Activated CD8-positive, alpha-beta T cell treated with anti-CD3 and anti-CD28 coated beads for 36 hours (primary cell): ENCODE measurements around the gene PTP4A1. TPM values are rescaled to one million over a fixed set of nuclear protein-coding genes. Genes with fewer than 3 reads are reported as not detected.
A peak's percentile ranks its signal among the peaks of the same experiment; 100 is the strongest.

Source experiments
- ATAC-seq: fragments of 200-7000 bp; cut with Tn5 transposase; one replicate; pipeline ENCODE4 v1.10.0; 2021; ENCODE audit warnings: mild to moderate bottlenecking, moderate library complexity
- CTCF ChIA-PET: fragments of 350-600 bp; sonication (Branson Sonifier 250); formaldehyde crosslinking; loops from one replicate; lab custom pipeline; 2021; ENCODE audit warnings: antibody characterized with exemption; lab: Charles Lee
- POLR2A ChIA-PET: fragments of 350-600 bp; sonication (Branson Sonifier 250); formaldehyde crosslinking; loops from one replicate; lab custom pipeline; 2021; ENCODE audit warnings: antibody characterized with exemption; lab: Charles Lee
- DNase-seq: peaks from one replicate; pipeline ENCODE4 v3.0.0-alpha.2; 2020
- H3K27ac Mint-ChIP-seq: one replicate; pipeline ENCODE4 v1.8.0; 2021; ENCODE audit warnings: mild to moderate bottlenecking, mixed read lengths
- H3K27me3 Mint-ChIP-seq: one replicate; pipeline ENCODE4 v1.8.0; 2021; ENCODE audit warnings: mixed read lengths
- H3K36me3 Mint-ChIP-seq: one replicate; pipeline ENCODE4 v1.8.0; 2021; ENCODE audit warnings: low read depth, mixed read lengths
- H3K4me1 Mint-ChIP-seq: one replicate; pipeline ENCODE4 v1.8.0; 2021; ENCODE audit warnings: low read depth, mixed read lengths
- H3K4me3 Mint-ChIP-seq: one replicate; pipeline ENCODE4 v1.8.0; 2021; ENCODE audit warnings: mild to moderate bottlenecking, moderate library complexity, mixed read lengths
- H3K9me3 Mint-ChIP-seq: one replicate; pipeline ENCODE4 v1.8.0; 2021; ENCODE audit warnings: mixed read lengths
- intact Hi-C: fragments of 100-400 bp; cut with micrococcal nuclease; formaldehyde crosslinking; loops from one replicate; pipeline ENCODE4 v1.10.0; 2022
- total RNA-seq, 2 experiments: library from RNA; stranded (reverse); gene quantifications; one replicate each; pipeline ENCODE4 v1.2.3, GENCODE V29; 2021
- TF ChIP-seq, protein P1 (sequence below): fragments of 200-600 bp; IDR thresholded peaks from one replicate; pipeline ENCODE4 v1.8.0; 2022; ENCODE audit warnings: antibody characterized with exemption, mild to moderate bottlenecking

PTP4A1 gene
- total RNA-seq, 2 experiments from 2014 or later: 52.6 to 54.7 TPM

DNA sequence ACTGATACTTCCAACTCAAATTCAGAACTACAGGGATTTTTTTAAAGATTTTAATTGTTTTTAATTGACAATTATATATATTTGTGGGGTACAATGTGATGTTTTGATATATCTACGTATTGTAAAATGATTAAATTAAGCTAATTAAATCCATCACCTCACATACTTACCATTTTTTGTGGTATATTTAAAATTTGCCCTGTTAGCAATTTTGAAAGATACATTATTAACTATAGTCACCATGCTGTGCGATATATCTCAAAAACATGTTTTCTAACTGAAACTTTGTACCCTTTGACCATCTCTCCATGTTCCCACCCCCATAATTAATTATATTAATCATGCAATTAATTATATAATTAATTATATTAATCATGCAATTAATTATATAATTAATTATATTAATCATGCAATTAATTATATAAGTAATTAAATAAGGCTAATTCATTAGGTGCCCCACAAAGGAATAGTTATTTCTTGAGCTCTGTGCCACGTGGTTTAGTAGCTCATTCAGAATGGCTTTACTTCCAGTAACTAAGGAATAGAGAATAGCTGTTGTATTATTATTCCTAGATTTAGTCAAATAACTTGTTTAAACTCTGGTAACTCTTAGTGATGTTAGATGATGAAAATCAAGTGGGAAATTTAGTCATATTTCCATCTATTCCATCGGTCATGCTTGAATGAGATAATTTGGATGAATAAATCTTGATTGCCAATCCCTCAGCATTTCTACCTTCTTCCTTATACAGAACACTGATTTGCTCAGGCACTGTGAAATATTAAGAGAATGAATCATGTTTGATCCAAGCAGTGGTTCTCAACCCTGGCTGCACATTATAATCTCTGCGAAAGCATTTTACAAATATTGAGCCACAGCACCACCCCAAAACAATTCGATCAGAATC lies 25.1 kb downstream of the PTP4A1 start:
- TF ChIP-seq, protein P1, sequence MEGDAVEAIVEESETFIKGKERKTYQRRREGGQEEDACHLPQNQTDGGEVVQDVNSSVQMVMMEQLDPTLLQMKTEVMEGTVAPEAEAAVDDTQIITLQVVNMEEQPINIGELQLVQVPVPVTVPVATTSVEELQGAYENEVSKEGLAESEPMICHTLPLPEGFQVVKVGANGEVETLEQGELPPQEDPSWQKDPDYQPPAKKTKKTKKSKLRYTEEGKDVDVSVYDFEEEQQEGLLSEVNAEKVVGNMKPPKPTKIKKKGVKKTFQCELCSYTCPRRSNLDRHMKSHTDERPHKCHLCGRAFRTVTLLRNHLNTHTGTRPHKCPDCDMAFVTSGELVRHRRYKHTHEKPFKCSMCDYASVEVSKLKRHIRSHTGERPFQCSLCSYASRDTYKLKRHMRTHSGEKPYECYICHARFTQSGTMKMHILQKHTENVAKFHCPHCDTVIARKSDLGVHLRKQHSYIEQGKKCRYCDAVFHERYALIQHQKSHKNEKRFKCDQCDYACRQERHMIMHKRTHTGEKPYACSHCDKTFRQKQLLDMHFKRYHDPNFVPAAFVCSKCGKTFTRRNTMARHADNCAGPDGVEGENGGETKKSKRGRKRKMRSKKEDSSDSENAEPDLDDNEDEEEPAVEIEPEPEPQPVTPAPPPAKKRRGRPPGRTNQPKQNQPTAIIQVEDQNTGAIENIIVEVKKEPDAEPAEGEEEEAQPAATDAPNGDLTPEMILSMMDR: no peak
- CTCF ChIA-PET: interaction anchor here (0.7 to 6.0 kb wide), 21 partner anchors 9 to 245 kb away, joined by 3 to 136 read pairs (median 9); no protein-coding TSS in a partner anchor
- intact Hi-C loops: loop anchor here (1.0 kb wide), 1 partner anchor 167 kb away; no protein-coding TSS in a partner anchor
- no peak for ATAC-seq
- DNase-seq: no peak
- POLR2A ChIA-PET: interaction anchor here (0.5 kb wide), 1 partner anchor 1912 kb away, joined by 3 read pairs; no protein-coding TSS in a partner anchor
- peak overlapping the region; percentile 73 for H3K4me3 Mint-ChIP-seq
- no peaks in the 10 kb centered on the region for H3K9me3 Mint-ChIP-seq
- no peaks in the 10 kb centered on the region for H3K36me3 Mint-ChIP-seq
- no peaks in the 10 kb centered on the region for H3K4me1 Mint-ChIP-seq
- peaks cover 7% of the 10 kb centered on the region for H3K27me3 Mint-ChIP-seq
- no peak overlapping the region for H3K27ac Mint-ChIP-seq

DNA sequence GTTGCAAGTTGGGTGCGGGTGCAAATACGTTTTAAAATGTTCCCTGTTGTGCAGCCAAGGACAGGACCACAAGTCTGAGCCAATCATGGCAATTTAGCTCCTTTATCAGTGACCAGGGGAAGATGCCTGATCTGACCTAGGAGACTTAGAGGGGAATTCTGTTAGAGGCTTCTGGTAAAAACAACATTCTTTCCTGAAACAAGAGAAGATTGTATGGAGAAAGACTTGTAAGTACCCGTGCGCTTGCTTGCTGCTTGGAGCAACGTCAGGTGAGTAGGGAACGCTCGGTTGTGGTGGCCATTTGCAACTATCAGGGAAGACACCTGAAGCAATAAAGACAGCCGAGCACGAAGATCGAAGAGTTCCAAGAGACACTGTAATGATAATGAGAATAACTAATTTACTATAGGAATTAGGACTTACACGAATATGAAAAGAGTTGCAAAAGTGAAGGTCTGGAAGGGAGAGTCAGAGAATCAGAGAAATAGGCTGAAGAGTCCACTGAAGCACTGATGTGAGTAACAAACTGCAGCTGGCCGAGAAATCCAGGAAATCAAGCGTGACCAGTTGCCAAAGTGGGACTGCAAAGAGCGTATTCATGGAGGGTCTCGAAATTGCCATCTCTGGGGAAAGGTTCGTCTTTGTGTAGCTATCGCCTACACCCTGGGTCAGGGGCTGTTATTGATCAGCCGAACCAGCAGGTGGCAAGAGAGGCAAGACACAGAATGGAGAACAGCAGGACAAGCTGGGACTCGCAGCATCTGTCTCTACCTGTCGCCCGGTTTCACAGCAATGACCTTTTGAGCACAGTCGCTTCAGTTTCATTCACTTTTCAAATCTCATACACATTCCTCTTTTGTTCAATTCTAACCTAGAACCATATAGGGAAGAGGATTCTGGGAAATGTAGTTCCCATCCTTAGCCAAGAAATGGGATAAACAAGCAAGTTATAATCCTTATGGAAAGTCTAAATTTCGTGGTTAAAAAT lies 26.1 kb downstream of the PTP4A1 start:
- H3K4me3 Mint-ChIP-seq: peak overlapping the region; percentile 73
- H3K36me3 Mint-ChIP-seq: no peaks in the 10 kb centered on the region
- POLR2A ChIA-PET: no interaction called here
- intact Hi-C loops: loop anchor here (1.0 kb wide), 1 partner anchor 166 kb away; no protein-coding TSS in a partner anchor
- no peaks in the 10 kb centered on the region for H3K9me3 Mint-ChIP-seq
- ATAC-seq (peak; percentile 100), DNase-seq (peak; percentile 83)
- TF ChIP-seq, protein P1: peak; percentile 92
- no peak overlapping the region for H3K27ac Mint-ChIP-seq
- H3K27me3 Mint-ChIP-seq: peaks cover 7% of the 10 kb centered on the region
- H3K4me1 Mint-ChIP-seq: no peaks in the 10 kb centered on the region
- CTCF ChIA-PET: interaction anchor here (0.6 to 6.0 kb wide), 52 partner anchors 8 to 246 kb away, joined by 3 to 136 read pairs (median 5); partner anchors contain the start of gene PHF3

DNA sequence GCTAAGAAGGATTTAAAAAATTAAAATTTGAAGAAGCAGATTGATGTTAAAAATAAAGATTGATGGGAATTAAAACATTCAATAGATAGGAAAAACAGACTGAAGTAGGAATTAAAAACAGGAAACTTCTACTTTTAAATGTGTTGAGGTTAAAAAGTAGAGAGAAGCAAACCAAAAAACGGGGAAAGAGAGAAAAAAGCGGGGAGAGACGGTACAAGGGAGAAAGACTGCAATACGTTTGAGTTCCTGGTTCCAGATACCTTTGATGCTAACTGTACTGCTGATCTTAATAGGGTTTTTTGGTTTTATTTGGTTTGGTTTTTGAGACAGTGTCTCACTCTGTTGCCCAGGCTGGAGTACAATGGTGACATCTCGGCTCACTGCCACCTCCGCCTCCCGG lies 27.0 kb downstream of the PTP4A1 start:
- no peaks in the 10 kb centered on the region for H3K4me1 Mint-ChIP-seq
- POLR2A ChIA-PET: no interaction called here
- intact Hi-C loops: no loop called here
- TF ChIP-seq, protein P1: no peak
- peaks cover 7% of the 10 kb centered on the region for H3K27me3 Mint-ChIP-seq
- H3K4me3 Mint-ChIP-seq: peak overlapping the region; percentile 73
- H3K9me3 Mint-ChIP-seq: no peaks in the 10 kb centered on the region
- H3K36me3 Mint-ChIP-seq: no peaks in the 10 kb centered on the region
- DNase-seq: no peak
- no peak overlapping the region for H3K27ac Mint-ChIP-seq
- no peak for ATAC-seq
- CTCF ChIA-PET: interaction anchor here (0.7 to 6.0 kb wide), 42 partner anchors 7 to 247 kb away, joined by 3 to 136 read pairs (median 6); partner anchors contain the start of gene PHF3

DNA sequence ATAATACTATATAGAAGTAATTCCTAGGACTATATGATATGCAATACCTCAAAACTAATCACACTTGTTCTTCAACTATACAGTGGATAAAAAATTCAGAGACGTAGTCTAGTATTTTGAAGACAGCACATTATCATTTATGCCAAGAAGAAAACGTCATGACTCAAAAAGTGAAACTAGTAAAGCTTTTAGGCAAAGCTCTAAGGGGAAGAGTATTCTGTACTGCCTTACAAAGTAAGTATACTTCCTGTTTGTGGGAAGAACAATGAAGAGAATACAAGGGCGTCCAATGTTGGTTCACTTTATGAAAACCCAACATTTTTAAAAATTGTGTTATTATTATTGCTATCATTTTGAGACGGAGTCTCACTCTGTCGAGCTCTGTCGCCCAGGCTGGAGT lies 27.9 kb downstream of the PTP4A1 start:
- TF ChIP-seq, protein P1: no peak
- Mint-ChIP-seq H3K4me3 (no peak overlapping the region), H3K27ac (no peak overlapping the region), H3K27me3 (peaks cover 3% of the 10 kb centered on the region), H3K4me1 (no peaks in the 10 kb centered on the region), H3K36me3 (no peaks in the 10 kb centered on the region), H3K9me3 (no peaks in the 10 kb centered on the region)
- ChIA-PET POLR2A (no interaction called here), CTCF (interaction anchor here (1.2 to 6.0 kb wide), 3 partner anchors 26 to 162 kb away, joined by 3 to 136 read pairs (median 6); no protein-coding TSS in a partner anchor)
- intact Hi-C loops: no loop called here
- ATAC-seq: no peak
- DNase-seq: no peak
